Ishikawa (cell line): ENCODE measurements around the gene PTPRM.

Experiments used
- EP300 ChIP-seq: IDR thresholded peaks from 2 replicates; pipeline ENCODE4 v1.6.1; 2012; ENCODE audit warnings: borderline replicate concordance
- NFIC ChIP-seq: IDR thresholded peaks from 2 replicates; pipeline ENCODE4 v1.6.1; 2012
- RAD21 ChIP-seq: IDR thresholded peaks from 2 replicates; pipeline ENCODE4 v1.6.1; 2012; ENCODE audit warnings: low read depth
- TAF1 ChIP-seq: IDR thresholded peaks from 2 replicates; pipeline ENCODE4 v1.6.1; 2012; ENCODE audit warnings: low read depth, mild to moderate bottlenecking
- TCF12 ChIP-seq: IDR thresholded peaks from 2 replicates; pipeline ENCODE4 v1.6.1; 2012; ENCODE audit warnings: low read depth
- YY1 ChIP-seq: IDR thresholded peaks from 2 replicates; pipeline ENCODE4 v1.6.1; 2012; ENCODE audit warnings: low read depth
- ZBTB7A ChIP-seq: IDR thresholded peaks from 2 replicates; pipeline ENCODE4 v1.6.1; 2012; ENCODE audit warnings: low read depth
- TF ChIP-seq, protein P1 (sequence below): IDR thresholded peaks from 2 replicates; pipeline ENCODE4 v1.6.1; 2012; ENCODE audit warnings: low read depth, mild to moderate bottlenecking

DNA sequence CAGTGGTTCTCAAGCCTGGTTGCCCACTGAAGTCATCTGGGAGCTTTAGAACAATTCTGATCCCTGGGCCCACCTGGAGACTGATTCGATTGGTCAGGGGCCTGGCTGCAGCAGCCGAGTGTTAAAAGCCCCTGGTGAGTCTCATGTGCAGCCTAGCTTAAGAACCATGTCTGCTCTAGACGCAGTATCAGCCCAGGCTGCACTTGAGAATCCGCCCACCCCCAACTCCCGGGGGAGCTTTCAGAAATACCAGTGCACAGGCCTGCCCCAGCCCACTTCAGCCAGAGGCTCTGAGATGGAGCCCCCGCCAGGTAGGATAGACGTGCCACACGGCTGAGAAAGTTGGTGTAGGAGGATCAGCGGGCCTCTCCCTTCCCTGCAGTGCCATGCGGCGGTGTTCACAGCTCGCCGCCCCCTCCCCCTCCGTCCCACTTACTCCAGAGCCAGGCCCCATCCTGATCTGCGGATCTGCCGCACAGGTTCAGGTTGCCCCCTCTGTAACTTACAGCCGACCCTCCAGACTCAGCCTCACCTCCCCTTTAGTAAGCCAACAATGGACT is 833.2 kb downstream of the PTPRM start:
- TF ChIP-seq EP300 (no peak), ZBTB7A (no peak), RAD21 (no peak), YY1 (no peak), TCF12 (no peak), TAF1 (no peak), NFIC (no peak)
- TF ChIP-seq, protein P1, sequence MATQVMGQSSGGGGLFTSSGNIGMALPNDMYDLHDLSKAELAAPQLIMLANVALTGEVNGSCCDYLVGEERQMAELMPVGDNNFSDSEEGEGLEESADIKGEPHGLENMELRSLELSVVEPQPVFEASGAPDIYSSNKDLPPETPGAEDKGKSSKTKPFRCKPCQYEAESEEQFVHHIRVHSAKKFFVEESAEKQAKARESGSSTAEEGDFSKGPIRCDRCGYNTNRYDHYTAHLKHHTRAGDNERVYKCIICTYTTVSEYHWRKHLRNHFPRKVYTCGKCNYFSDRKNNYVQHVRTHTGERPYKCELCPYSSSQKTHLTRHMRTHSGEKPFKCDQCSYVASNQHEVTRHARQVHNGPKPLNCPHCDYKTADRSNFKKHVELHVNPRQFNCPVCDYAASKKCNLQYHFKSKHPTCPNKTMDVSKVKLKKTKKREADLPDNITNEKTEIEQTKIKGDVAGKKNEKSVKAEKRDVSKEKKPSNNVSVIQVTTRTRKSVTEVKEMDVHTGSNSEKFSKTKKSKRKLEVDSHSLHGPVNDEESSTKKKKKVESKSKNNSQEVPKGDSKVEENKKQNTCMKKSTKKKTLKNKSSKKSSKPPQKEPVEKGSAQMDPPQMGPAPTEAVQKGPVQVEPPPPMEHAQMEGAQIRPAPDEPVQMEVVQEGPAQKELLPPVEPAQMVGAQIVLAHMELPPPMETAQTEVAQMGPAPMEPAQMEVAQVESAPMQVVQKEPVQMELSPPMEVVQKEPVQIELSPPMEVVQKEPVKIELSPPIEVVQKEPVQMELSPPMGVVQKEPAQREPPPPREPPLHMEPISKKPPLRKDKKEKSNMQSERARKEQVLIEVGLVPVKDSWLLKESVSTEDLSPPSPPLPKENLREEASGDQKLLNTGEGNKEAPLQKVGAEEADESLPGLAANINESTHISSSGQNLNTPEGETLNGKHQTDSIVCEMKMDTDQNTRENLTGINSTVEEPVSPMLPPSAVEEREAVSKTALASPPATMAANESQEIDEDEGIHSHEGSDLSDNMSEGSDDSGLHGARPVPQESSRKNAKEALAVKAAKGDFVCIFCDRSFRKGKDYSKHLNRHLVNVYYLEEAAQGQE: no peak
